ENCODE data around the gene PLD1.
"Not testable (repeated sequence)": the region's sequence is repeated elsewhere in the genome, so short reads cannot be mapped to it uniquely, and the experiment has no call there.

The PLD1 gene

GRCh38 chr3:171696805-171697204 is 113.5 kb downstream of the PLD1 start:
- no peak for TF ChIP-seq CTCF (conservative IDR thresholded peaks at IDR 0.05; ENCODE audit: low read depth)
- no peak for DNase-seq (ENCODE audit: low spot score)
- ChIA-PET POLR2A (ENCODE audit: low non-redundant PET) (no interaction called here), CTCF (interaction anchor here (0.7 kb wide), 1 partner anchor 541 kb away, joined by 4 read pairs; no protein-coding TSS in a partner anchor)
- H3K27ac ChIP-seq: no peak overlapping the region

GRCh38 chr3:171695426-171695825 is 114.9 kb downstream of the PLD1 start:
- no peak for DNase-seq (ENCODE audit: low spot score)
- H3K27ac ChIP-seq: no peak overlapping the region
- ChIA-PET CTCF (no interaction called here), POLR2A (ENCODE audit: low non-redundant PET) (no interaction called here)
- no peak for TF ChIP-seq CTCF (conservative IDR thresholded peaks at IDR 0.05; ENCODE audit: low read depth)

GRCh38 chr3:171694888-171695287 is 115.4 kb downstream of the PLD1 start:
- no peak for DNase-seq (ENCODE audit: low spot score)
- H3K27ac ChIP-seq: no peak overlapping the region
- ChIA-PET CTCF (interaction anchor here (0.5 kb wide), 1 partner anchor 15 kb away, joined by 3 read pairs; no protein-coding TSS in a partner anchor), POLR2A (ENCODE audit: low non-redundant PET) (no interaction called here)
- no peak for TF ChIP-seq CTCF (conservative IDR thresholded peaks at IDR 0.05; ENCODE audit: low read depth)

GRCh38 chr3:171692551-171692950 is 117.7 kb downstream of the PLD1 start:
- CTCF ChIA-PET: not testable (repeated sequence)

GRCh38 chr3:171691485-171691884 is 118.8 kb downstream of the PLD1 start:
- POLR2A ChIA-PET (ENCODE audit: low non-redundant PET): no interaction called here
- DNase-seq (ENCODE audit: low spot score): no peak
- TF ChIP-seq CTCF (conservative IDR thresholded peaks at IDR 0.05; ENCODE audit: low read depth): no peak
- H3K27ac ChIP-seq: no peak overlapping the region
- CTCF ChIA-PET: interaction anchor here (0.5 kb wide), 1 partner anchor 632 kb away, joined by 3 read pairs; no protein-coding TSS in a partner anchor

More at GRCh38 chr3:171692551-171692950, 117.7 kb downstream of the PLD1 start:
- DNase-seq (ENCODE audit: low spot score); POLR2A ChIA-PET (ENCODE audit: low non-redundant PET); H3K27ac ChIP-seq: not testable (repeated sequence)

- no peak overlapping the region for H3K27ac ChIP-seq
- DNase-seq (ENCODE audit: low spot score): no peak
- POLR2A ChIA-PET (ENCODE audit: low non-redundant PET): no interaction called here
Measured at GRCh38 chr3:171690281-171690680, 120.0 kb downstream of the PLD1 start.

GRCh38 chr3:171688593-171688992 is 121.7 kb downstream of the PLD1 start:
- CTCF ChIA-PET: interaction anchor here (0.5 to 0.6 kb wide), 3 partner anchors 10 to 1569 kb away, joined by 3 to 4 read pairs (median 3); no protein-coding TSS in a partner anchor

More at GRCh38 chr3:171690281-171690680, 120.0 kb downstream of the PLD1 start:
- CTCF ChIA-PET: no interaction called here
- TF ChIP-seq CTCF (conservative IDR thresholded peaks at IDR 0.05; ENCODE audit: low read depth): no peak

More at GRCh38 chr3:171688593-171688992, 121.7 kb downstream of the PLD1 start:
- H3K27ac ChIP-seq: no peak overlapping the region
- POLR2A ChIA-PET (ENCODE audit: low non-redundant PET): no interaction called here
- TF ChIP-seq CTCF (conservative IDR thresholded peaks at IDR 0.05; ENCODE audit: low read depth): no peak
- no peak for DNase-seq (ENCODE audit: low spot score)

Data from RWPE1 (cell line).